K562 (cell line): ENCODE results near the gene HIVEP3. TPM values are rescaled to one million over a fixed set of nuclear protein-coding genes. Genes with fewer than 3 reads are reported as not detected.

Source experiments
- CHD4 ChIP-seq: fragments of 200-600 bp; sonication (generic); IDR thresholded peaks from 3 replicates; pipeline ENCODE4 v1.6.1; 2012; ENCODE audit warnings: low read depth, mild to moderate bottlenecking, mixed read lengths, low read length, inconsistent platforms; ENCODE audit not compliant: insufficient read depth, insufficient replicate concordance, poor library complexity, severe bottlenecking
- DNMT1 ChIP-seq: fragments of 450-650 bp; IDR thresholded peaks from 2 replicates; pipeline ENCODE4 v1.6.1; 2016; ENCODE audit warnings: antibody characterized with exemption, mild to moderate bottlenecking
- FOS ChIP-seq: IDR thresholded peaks from 3 replicates; pipeline ENCODE4 v1.6.1; 2011; ENCODE audit not compliant: insufficient read length; ENCODE audit errors: extremely low read depth
- FOXA1 ChIP-seq: fragments of 450-650 bp; IDR thresholded peaks from 2 replicates; pipeline ENCODE4 v1.6.1; 2016; ENCODE audit warnings: mild to moderate bottlenecking, borderline replicate concordance
- GABPB2 ChIP-seq: fragments of 250-450 bp; sonication (Bioruptor Pico); conservative IDR thresholded peaks from 2 replicates; pipeline ENCODE4 v1.5.1; 2021; ENCODE audit warnings: mild to moderate bottlenecking
- HEY1 ChIP-seq: fragments of 250-450 bp; sonication (Bioruptor Pico); IDR thresholded peaks from 2 replicates; pipeline ENCODE4 v1.5.0; 2020; ENCODE audit warnings: mild to moderate bottlenecking, moderate library complexity, borderline replicate concordance
- KAT7 ChIP-seq: sonication (generic); formaldehyde crosslinking; IDR thresholded peaks from 2 replicates; pipeline ENCODE4 v1.8.0; 2022; ENCODE audit warnings: missing genetic modification reagents, mild to moderate bottlenecking, borderline replicate concordance
- POLR2G ChIP-seq: fragments of 200-400 bp; formaldehyde crosslinking; IDR thresholded peaks from 2 replicates; pipeline ENCODE4 v1.6.1; 2017; ENCODE audit warnings: low read depth, mild to moderate bottlenecking, antibody characterized with exemption, low read length, moderate library complexity
- SIX5 ChIP-seq, 2 experiments: IDR thresholded peaks; 2 replicates each; pipeline ENCODE4 v1.6.1; 2011; ENCODE audit warnings: low read length in 2 of 2, borderline replicate concordance in 1 of 2, low read depth in 1 of 2, mild to moderate bottlenecking in 1 of 2, moderate library complexity in 1 of 2; ENCODE audit not compliant: insufficient read depth in 1 of 2
- TARDBP ChIP-seq: fragments of 450-650 bp; IDR thresholded peaks from 2 replicates; pipeline ENCODE4 v1.6.1; 2016
- TRIM28 ChIP-seq: fragments of 450-650 bp; IDR thresholded peaks from 2 replicates; pipeline ENCODE4 v1.6.1; 2017
- ZKSCAN3 ChIP-seq: fragments of 250-450 bp; sonication (Bioruptor Pico); IDR thresholded peaks from 2 replicates; pipeline ENCODE4 v1.4.0; 2020
- ZNF12 ChIP-seq: sonication (generic); formaldehyde crosslinking; IDR thresholded peaks from 2 replicates; pipeline ENCODE4 v1.4.0; 2020; ENCODE audit warnings: mild to moderate bottlenecking, missing genetic modification reagents
- ZNF175 ChIP-seq: fragments of 200-800 bp; sonication (Bioruptor generic); IDR thresholded peaks from 2 replicates; pipeline ENCODE4 v1.6.1; 2016; ENCODE audit warnings: low read depth, mild to moderate bottlenecking, missing genetic modification characterization, missing compliant biosample characterization
- ZNF184 ChIP-seq: sonication (generic); formaldehyde crosslinking; IDR thresholded peaks from 2 replicates; pipeline ENCODE4 v1.5.0; 2020; ENCODE audit warnings: missing genetic modification reagents
- ZNF696 ChIP-seq: fragments of 250-450 bp; sonication (Bioruptor Pico); conservative IDR thresholded peaks from 2 replicates; pipeline ENCODE4 v1.4.0; 2020; ENCODE audit warnings: mild to moderate bottlenecking, moderate library complexity
- ZNF707 ChIP-seq: fragments of 250-450 bp; sonication (Bioruptor Pico); conservative IDR thresholded peaks from 2 replicates; pipeline ENCODE4 v1.8.0; 2022; ENCODE audit warnings: inconsistent platforms, mild to moderate bottlenecking, moderate library complexity
- polyA plus RNA-seq, 8 experiments: library from polyadenylated mRNA; depleted of rRNA in 4 of 8; stranded (reverse) in 5 of 8; unstranded in 3 of 8; fragments of >200 nt; fragmentation: Nextera tagmentation in 2 of 8; fragmentation: Illumina TruSeq in 1 of 8; extraction: Ambion mirVana in 2 of 8; extraction: Trizol in 1 of 8; gene quantifications; 2 replicates each; pipeline versions ENCODE4 v1.2.1 to v1.2.3, GENCODE V29; 2011 to 2014; ENCODE audit warnings: inconsistent platforms in 1 of 8, missing spikeins in 1 of 8
- total RNA-seq, 7 experiments: library from RNA; depleted of rRNA in 6 of 7; stranded (reverse); fragments of >200 nt in 6 of 7; fragmentation: Illumina TruSeq in 2 of 7; extraction: Trizol in 2 of 7; gene quantifications; 2 replicates each; pipeline versions ENCODE4 v1.2.1 to v1.2.3, GENCODE V29; 2011 to 2021; ENCODE audit warnings: low replicate concordance in 1 of 7
- TF ChIP-seq, protein P1 (sequence below): fragments of 150-350 bp; IDR thresholded peaks from 2 replicates; pipeline ENCODE4 v1.6.1; 2014; ENCODE audit warnings: low read depth, mild to moderate bottlenecking, low read length, borderline replicate concordance
- TF ChIP-seq, protein P2 (sequence below): fragments of 250-450 bp; sonication (Bioruptor Pico); IDR thresholded peaks from 2 replicates; pipeline ENCODE4 v1.8.0; 2022; ENCODE audit warnings: moderate library complexity, mild to moderate bottlenecking, inconsistent platforms
- TF ChIP-seq, protein P3 (sequence below): fragments of 250-450 bp; sonication (Bioruptor Pico); IDR thresholded peaks from 2 replicates; pipeline ENCODE4 v1.8.0; 2022; ENCODE audit warnings: inconsistent platforms
- TF ChIP-seq, protein P4 (sequence below): IDR thresholded peaks from 2 replicates; pipeline ENCODE4 v1.6.1; 2014; ENCODE audit warnings: antibody characterized with exemption
- TF ChIP-seq, protein P5 (sequence below): sonication (generic); formaldehyde crosslinking; IDR thresholded peaks from 2 replicates; pipeline ENCODE4 v1.8.1; 2022; ENCODE audit warnings: missing genetic modification reagents

Gene HIVEP3
- total and polyA plus RNA-seq, 9 of the 15 experiments (the other 6 are each of a cell fraction or from before 2014, with no cell fraction given) = 0.09 to 0.58 (median 0.34) TPM; not detected in 1

DNA sequence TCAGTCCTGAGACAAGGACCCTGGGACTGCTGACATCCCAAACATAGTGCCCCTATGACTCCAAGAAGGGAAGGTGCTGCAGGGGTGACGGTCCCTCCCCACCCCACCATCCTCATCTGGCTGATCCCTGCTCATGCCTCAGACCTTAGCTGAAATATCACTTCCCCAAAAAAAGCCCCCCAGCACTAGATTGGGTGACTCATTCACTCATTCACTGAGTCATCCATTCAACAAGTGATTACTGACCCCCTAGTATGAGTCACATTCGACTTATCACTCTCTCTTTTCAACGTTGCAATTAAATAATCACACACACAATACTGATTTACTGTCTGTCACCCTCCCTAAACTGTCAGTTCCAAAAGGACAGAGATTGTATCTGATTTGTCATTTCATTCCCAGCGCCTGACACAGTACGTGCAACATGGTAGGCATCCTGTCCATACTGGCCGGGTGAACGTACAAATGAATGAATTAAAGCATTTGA lies 48.6 kb downstream of the HIVEP3 start (continued):
- TF ChIP-seq, protein P1, sequence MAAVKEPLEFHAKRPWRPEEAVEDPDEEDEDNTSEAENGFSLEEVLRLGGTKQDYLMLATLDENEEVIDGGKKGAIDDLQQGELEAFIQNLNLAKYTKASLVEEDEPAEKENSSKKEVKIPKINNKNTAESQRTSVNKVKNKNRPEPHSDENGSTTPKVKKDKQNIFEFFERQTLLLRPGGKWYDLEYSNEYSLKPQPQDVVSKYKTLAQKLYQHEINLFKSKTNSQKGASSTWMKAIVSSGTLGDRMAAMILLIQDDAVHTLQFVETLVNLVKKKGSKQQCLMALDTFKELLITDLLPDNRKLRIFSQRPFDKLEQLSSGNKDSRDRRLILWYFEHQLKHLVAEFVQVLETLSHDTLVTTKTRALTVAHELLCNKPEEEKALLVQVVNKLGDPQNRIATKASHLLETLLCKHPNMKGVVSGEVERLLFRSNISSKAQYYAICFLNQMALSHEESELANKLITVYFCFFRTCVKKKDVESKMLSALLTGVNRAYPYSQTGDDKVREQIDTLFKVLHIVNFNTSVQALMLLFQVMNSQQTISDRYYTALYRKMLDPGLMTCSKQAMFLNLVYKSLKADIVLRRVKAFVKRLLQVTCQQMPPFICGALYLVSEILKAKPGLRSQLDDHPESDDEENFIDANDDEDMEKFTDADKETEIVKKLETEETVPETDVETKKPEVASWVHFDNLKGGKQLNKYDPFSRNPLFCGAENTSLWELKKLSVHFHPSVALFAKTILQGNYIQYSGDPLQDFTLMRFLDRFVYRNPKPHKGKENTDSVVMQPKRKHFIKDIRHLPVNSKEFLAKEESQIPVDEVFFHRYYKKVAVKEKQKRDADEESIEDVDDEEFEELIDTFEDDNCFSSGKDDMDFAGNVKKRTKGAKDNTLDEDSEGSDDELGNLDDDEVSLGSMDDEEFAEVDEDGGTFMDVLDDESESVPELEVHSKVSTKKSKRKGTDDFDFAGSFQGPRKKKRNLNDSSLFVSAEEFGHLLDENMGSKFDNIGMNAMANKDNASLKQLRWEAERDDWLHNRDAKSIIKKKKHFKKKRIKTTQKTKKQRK = no peak
- TF ChIP-seq, protein P2, sequence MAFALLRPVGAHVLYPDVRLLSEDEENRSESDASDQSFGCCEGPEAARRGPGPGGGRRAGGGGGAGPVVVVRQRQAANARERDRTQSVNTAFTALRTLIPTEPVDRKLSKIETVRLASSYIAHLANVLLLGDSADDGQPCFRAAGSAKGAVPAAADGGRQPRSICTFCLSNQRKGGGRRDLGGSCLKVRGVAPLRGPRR (CRISPR knock-in tag) = no peak
- TF ChIP-seq FOS = peak; percentile 70
- TF ChIP-seq ZNF175 (CRISPR knock-in tag) = no peak
- no peak for TF ChIP-seq FOXA1
- TF ChIP-seq POLR2G = no peak
- no peak for TF ChIP-seq ZNF707 (CRISPR knock-in tag)
- no peak for TF ChIP-seq GABPB2
- TF ChIP-seq ZNF696 = no peak
- TF ChIP-seq KAT7 (CRISPR knock-in tag) = no peak
- no peak for TF ChIP-seq TARDBP
- TF ChIP-seq, protein P3, sequence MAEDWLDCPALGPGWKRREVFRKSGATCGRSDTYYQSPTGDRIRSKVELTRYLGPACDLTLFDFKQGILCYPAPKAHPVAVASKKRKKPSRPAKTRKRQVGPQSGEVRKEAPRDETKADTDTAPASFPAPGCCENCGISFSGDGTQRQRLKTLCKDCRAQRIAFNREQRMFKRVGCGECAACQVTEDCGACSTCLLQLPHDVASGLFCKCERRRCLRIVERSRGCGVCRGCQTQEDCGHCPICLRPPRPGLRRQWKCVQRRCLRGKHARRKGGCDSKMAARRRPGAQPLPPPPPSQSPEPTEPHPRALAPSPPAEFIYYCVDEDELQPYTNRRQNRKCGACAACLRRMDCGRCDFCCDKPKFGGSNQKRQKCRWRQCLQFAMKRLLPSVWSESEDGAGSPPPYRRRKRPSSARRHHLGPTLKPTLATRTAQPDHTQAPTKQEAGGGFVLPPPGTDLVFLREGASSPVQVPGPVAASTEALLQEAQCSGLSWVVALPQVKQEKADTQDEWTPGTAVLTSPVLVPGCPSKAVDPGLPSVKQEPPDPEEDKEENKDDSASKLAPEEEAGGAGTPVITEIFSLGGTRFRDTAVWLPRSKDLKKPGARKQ (CRISPR knock-in tag) = no peak
- TF ChIP-seq, protein P4, sequence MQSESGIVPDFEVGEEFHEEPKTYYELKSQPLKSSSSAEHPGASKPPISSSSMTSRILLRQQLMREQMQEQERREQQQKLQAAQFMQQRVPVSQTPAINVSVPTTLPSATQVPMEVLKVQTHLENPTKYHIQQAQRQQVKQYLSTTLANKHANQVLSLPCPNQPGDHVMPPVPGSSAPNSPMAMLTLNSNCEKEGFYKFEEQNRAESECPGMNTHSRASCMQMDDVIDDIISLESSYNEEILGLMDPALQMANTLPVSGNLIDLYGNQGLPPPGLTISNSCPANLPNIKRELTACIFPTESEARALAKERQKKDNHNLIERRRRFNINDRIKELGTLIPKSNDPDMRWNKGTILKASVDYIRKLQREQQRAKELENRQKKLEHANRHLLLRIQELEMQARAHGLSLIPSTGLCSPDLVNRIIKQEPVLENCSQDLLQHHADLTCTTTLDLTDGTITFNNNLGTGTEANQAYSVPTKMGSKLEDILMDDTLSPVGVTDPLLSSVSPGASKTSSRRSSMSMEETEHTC = no peak
- TF ChIP-seq, protein P5, sequence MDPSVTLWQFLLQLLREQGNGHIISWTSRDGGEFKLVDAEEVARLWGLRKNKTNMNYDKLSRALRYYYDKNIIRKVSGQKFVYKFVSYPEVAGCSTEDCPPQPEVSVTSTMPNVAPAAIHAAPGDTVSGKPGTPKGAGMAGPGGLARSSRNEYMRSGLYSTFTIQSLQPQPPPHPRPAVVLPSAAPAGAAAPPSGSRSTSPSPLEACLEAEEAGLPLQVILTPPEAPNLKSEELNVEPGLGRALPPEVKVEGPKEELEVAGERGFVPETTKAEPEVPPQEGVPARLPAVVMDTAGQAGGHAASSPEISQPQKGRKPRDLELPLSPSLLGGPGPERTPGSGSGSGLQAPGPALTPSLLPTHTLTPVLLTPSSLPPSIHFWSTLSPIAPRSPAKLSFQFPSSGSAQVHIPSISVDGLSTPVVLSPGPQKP (CRISPR knock-in tag) = no peak
- no peak for TF ChIP-seq TRIM28
- no peak for TF ChIP-seq CHD4
- no peak for TF ChIP-seq ZKSCAN3
- no peak for TF ChIP-seq HEY1 (CRISPR knock-in tag)
- TF ChIP-seq DNMT1 = no peak
- TF ChIP-seq ZNF184 = no peak
- no peak for TF ChIP-seq ZNF12
- no peak for TF ChIP-seq SIX5 (IDR thresholded peaks at IDR 0.05; ENCODE audit: borderline replicate concordance in 1 of 2, insufficient read depth in 1 of 2, low read depth in 1 of 2, low read length in 2 of 2)
